GM18519 (cell line): ENCODE measurements around the gene PFKM.
"Not testable (repeated sequence)": the region's sequence is repeated elsewhere in the genome, so short reads cannot be mapped to it uniquely, and the experiment has no call there.

Experiments
- ATAC-seq: cut with Tn5 transposase; IDR thresholded peaks from one replicate; pipeline ENCODE4 v1.9.1; 2021; ENCODE audit warnings: mild to moderate bottlenecking, moderate library complexity; ENCODE audit not compliant: unreplicated experiment, low FRiP score

PFKM gene

GRCh38 chr12:48110691-48111311 lies 8.4 kb upstream of the PFKM start:
- no peak for ATAC-seq

GRCh38 chr12:48111312-48111693 lies 7.9 kb upstream of the PFKM start:
- not testable (repeated sequence) for ATAC-seq

- no peak for ATAC-seq
Measured at GRCh38 chr12:48115957-48116356, 3.2 kb upstream of the PFKM start.

- ATAC-seq, result no peak
Measured at GRCh38 chr12:48118284-48118871, 786 bp upstream of the PFKM start.

- no peak for ATAC-seq
Measured at GRCh38 chr12:48119834-48120195, 651 bp downstream of the PFKM start.

- no peak for ATAC-seq
Measured at GRCh38 chr12:48121522-48121921, 2.4 kb downstream of the PFKM start.

GRCh38 chr12:48122065-48122834 lies 3.1 kb downstream of the PFKM start:
- no peak for ATAC-seq

GRCh38 chr12:48123169-48123568 lies 4.0 kb downstream of the PFKM start:
- ATAC-seq, result no peak

- ATAC-seq, result not testable (repeated sequence)
Measured at GRCh38 chr12:48125542-48125941, 6.4 kb downstream of the PFKM start.

- ATAC-seq, result no peak
Measured at GRCh38 chr12:48125985-48126384, 6.8 kb downstream of the PFKM start.

- ATAC-seq, result no peak
Measured at GRCh38 chr12:48126953-48127630, 7.9 kb downstream of the PFKM start.

- ATAC-seq, result no peak
Measured at GRCh38 chr12:48128800-48129199, 9.6 kb downstream of the PFKM start.

- no peak for ATAC-seq
Measured at GRCh38 chr12:48129376-48129775, 10.2 kb downstream of the PFKM start.

GRCh38 chr12:48131517-48131916 lies 12.4 kb downstream of the PFKM start:
- no peak for ATAC-seq

- no peak for ATAC-seq
Measured at GRCh38 chr12:48132826-48133225, 13.7 kb downstream of the PFKM start.

GRCh38 chr12:48135027-48135426 lies 15.9 kb downstream of the PFKM start:
- no peak for ATAC-seq

- ATAC-seq, result no peak
Measured at GRCh38 chr12:48142818-48143674, 23.9 kb downstream of the PFKM start.

GRCh38 chr12:48143898-48144297 lies 24.7 kb downstream of the PFKM start:
- ATAC-seq, result no peak

- ATAC-seq, result no peak
Measured at GRCh38 chr12:48145981-48146380, 26.8 kb downstream of the PFKM start.

- ATAC-seq, result no peak
Measured at GRCh38 chr12:48151103-48151771, 32.1 kb downstream of the PFKM start.
